HL-60 (cell line): ENCODE results near the gene CACNA2D1.

Source experiments
- DNase-seq, 2 experiments: peaks; one replicate each; pipeline ENCODE4 v3.0.0-alpha.2; 2010 to 2020; ENCODE audit warnings: low read depth in 1 of 2, low spot score in 1 of 2
- H3K27ac ChIP-seq: fragments of 250-450 bp; sonication (Bioruptor Pico); replicated peaks from 2 replicates; pipeline ENCODE4 v1.5.1; 2020; ENCODE audit warnings: mild to moderate bottlenecking, moderate library complexity
- H3K27me3 ChIP-seq: fragments of 250-450 bp; sonication (Bioruptor Pico); 2 replicates; pipeline ENCODE4 v1.5.1; 2021; ENCODE audit warnings: mild to moderate bottlenecking, moderate library complexity; ENCODE audit not compliant: insufficient read depth, poor library complexity, severe bottlenecking
- H3K4me3 ChIP-seq: replicated peaks from 2 replicates; pipeline ENCODE4 v1.5.1; 2011; ENCODE audit warnings: mild to moderate bottlenecking, control low read depth, low read length; ENCODE audit not compliant: insufficient read depth
- CTCF ChIP-seq: IDR thresholded peaks from one replicate; pipeline ENCODE4 v1.5.1; 2011; ENCODE audit warnings: low read length, control low read depth, inconsistent platforms; ENCODE audit not compliant: insufficient read depth
- GABPA ChIP-seq: IDR thresholded peaks from 2 replicates; pipeline ENCODE4 v1.6.1; 2012; ENCODE audit warnings: low read depth
- POLR2AphosphoS5 ChIP-seq: IDR thresholded peaks from 2 replicates; pipeline ENCODE4 v1.6.1; 2012; ENCODE audit warnings: low read depth
- REST ChIP-seq: IDR thresholded peaks from 2 replicates; pipeline ENCODE4 v1.6.1; 2012; ENCODE audit warnings: low read depth; ENCODE audit not compliant: insufficient replicate concordance
- SPI1 ChIP-seq: IDR thresholded peaks from 2 replicates; pipeline ENCODE4 v1.6.1; 2012; ENCODE audit warnings: low read depth, mild to moderate bottlenecking, borderline replicate concordance

CACNA2D1 gene

GRCh38 chr7:82164813-82165212 is 278.8 kb downstream of the CACNA2D1 start:
- Histone ChIP-seq H3K4me3 (no peak overlapping the region), H3K27ac (no peak overlapping the region), H3K27me3 (no peaks in the 10 kb centered on the region)
- TF ChIP-seq SPI1 (no peak), GABPA (no peak), REST (no peak), POLR2AphosphoS5 (no peak), CTCF (no peak)
- DNase-seq, result no peak

GRCh38 chr7:82164410-82164809 is 279.2 kb downstream of the CACNA2D1 start:
- Histone ChIP-seq H3K27ac (no peak overlapping the region), H3K27me3 (no peaks in the 10 kb centered on the region), H3K4me3 (no peak overlapping the region)
- DNase-seq, result no peak
- TF ChIP-seq CTCF (no peak), GABPA (no peak), SPI1 (no peak), POLR2AphosphoS5 (no peak), REST (no peak)

GRCh38 chr7:82163586-82163985 is 280.0 kb downstream of the CACNA2D1 start:
- DNase-seq, result no peak

More at GRCh38 chr7:82163586-82163985, 280.0 kb downstream of the CACNA2D1 start:
- no peak overlapping the region for H3K4me3 ChIP-seq
- no peaks in the 10 kb centered on the region for H3K27me3 ChIP-seq
- H3K27ac ChIP-seq, result no peak overlapping the region
- TF ChIP-seq GABPA (no peak), CTCF (no peak), POLR2AphosphoS5 (no peak), REST (no peak), SPI1 (no peak)
